Measurements from ENCODE around the gene CBX1.
"Not testable (repeated sequence)": the region's sequence is repeated elsewhere in the genome, so short reads cannot be mapped to it uniquely, and the experiment has no call there.

Gene CBX1

GRCh38 chr17:48048384-48049126 is 52.7 kb downstream of the CBX1 start:
- DNase-seq: peak; percentile 43

GRCh38 chr17:48047741-48048383 is 53.4 kb downstream of the CBX1 start, which contains the start of gene NFE2L1:
NFE2L1 (plus strand) TSS chr17:48048359; CDS start chr17:48051119, 2,760 bp downstream.
- peak; percentile 99 for DNase-seq

GRCh38 chr17:48047113-48047740 is 54.1 kb downstream of the CBX1 start:
- DNase-seq: no peak

- no peak for DNase-seq
Measured at GRCh38 chr17:48046296-48046695, 55.0 kb downstream of the CBX1 start.

GRCh38 chr17:48045316-48046001 is 55.8 kb downstream of the CBX1 start:
- DNase-seq: no peak

GRCh38 chr17:48044851-48045250 is 56.4 kb downstream of the CBX1 start:
- no peak for DNase-seq

- DNase-seq: no peak
Measured at GRCh38 chr17:48043176-48043575, 58.1 kb downstream of the CBX1 start.

GRCh38 chr17:48038687-48039086 is 62.6 kb downstream of the CBX1 start:
- no peak for DNase-seq

- DNase-seq: no peak
Measured at GRCh38 chr17:48037838-48038323, 63.4 kb downstream of the CBX1 start.

GRCh38 chr17:48037036-48037837 is 64.0 kb downstream of the CBX1 start, which contains the start of gene COPZ2:
COPZ2 (minus strand) TSS chr17:48037797; CDS start chr17:48037777, 20 bp downstream.
- DNase-seq: peak; percentile 69

- no peak for DNase-seq
Measured at GRCh38 chr17:48036693-48037035, 64.6 kb downstream of the CBX1 start.

- not testable (repeated sequence) for DNase-seq
Measured at GRCh38 chr17:48034734-48035133, 66.5 kb downstream of the CBX1 start.

- no peak for DNase-seq
Measured at GRCh38 chr17:48031966-48032365, 69.3 kb downstream of the CBX1 start.

- no peak for DNase-seq
Measured at GRCh38 chr17:48030531-48030930, 70.7 kb downstream of the CBX1 start.

- DNase-seq: no peak
Measured at GRCh38 chr17:48028736-48029135, 72.5 kb downstream of the CBX1 start.

GRCh38 chr17:48027322-48027981 is 73.8 kb downstream of the CBX1 start:
- DNase-seq: no peak

GRCh38 chr17:48026502-48027321 is 74.6 kb downstream of the CBX1 start:
- peak; percentile 80 for DNase-seq

GRCh38 chr17:48025904-48026501 is 75.3 kb downstream of the CBX1 start:
- DNase-seq: no peak

- DNase-seq: peak; percentile 98
Measured at GRCh38 chr17:48025040-48025903, 76.0 kb downstream of the CBX1 start.
